ENCODE results near the gene SEPSECS.
"Not testable (repeated sequence)": the region's sequence is repeated elsewhere in the genome, so short reads cannot be mapped to it uniquely, and the experiment has no call there.

SEPSECS gene

GRCh38 chr4:25085671-25086070 lies 74.6 kb downstream of the SEPSECS start:
- TF ChIP-seq, protein P1, sequence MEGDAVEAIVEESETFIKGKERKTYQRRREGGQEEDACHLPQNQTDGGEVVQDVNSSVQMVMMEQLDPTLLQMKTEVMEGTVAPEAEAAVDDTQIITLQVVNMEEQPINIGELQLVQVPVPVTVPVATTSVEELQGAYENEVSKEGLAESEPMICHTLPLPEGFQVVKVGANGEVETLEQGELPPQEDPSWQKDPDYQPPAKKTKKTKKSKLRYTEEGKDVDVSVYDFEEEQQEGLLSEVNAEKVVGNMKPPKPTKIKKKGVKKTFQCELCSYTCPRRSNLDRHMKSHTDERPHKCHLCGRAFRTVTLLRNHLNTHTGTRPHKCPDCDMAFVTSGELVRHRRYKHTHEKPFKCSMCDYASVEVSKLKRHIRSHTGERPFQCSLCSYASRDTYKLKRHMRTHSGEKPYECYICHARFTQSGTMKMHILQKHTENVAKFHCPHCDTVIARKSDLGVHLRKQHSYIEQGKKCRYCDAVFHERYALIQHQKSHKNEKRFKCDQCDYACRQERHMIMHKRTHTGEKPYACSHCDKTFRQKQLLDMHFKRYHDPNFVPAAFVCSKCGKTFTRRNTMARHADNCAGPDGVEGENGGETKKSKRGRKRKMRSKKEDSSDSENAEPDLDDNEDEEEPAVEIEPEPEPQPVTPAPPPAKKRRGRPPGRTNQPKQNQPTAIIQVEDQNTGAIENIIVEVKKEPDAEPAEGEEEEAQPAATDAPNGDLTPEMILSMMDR (IDR thresholded peaks at IDR 0.05): no peak
- Histone ChIP-seq H3K27ac (no peak overlapping the region), H3K4me3 (no peak overlapping the region)
- no peak for DNase-seq (ENCODE audit: low spot score)

DNA sequence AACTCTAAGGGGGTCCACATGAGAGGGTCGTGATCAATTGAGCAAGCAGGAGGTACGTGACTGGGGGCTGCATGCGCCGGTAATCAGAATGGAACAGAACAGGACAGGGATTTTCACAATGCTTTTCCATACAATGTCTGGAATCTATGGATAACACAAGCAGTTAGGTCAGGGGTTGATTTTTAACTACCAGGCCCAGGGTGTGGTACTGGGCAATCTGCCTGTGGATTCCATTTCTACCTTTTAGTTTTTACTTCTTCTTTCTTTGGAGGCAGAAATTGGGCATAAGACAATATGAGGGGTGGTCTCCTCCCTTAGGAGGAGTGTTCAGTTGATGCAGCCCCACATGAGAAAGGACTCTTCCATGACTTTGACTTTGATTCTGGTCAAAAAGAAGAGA lies 76.8 kb downstream of the SEPSECS start:
- not testable (repeated sequence) for DNase-seq (ENCODE audit: low spot score); H3K4me3 ChIP-seq; H3K27ac ChIP-seq

GRCh38 chr4:25081866-25082471 lies 78.3 kb downstream of the SEPSECS start:
- Histone ChIP-seq H3K27ac (no peak overlapping the region), H3K4me3 (no peak overlapping the region)
- TF ChIP-seq, protein P1 (IDR thresholded peaks at IDR 0.05): no peak
- DNase-seq (ENCODE audit: low spot score): no peak

DNA sequence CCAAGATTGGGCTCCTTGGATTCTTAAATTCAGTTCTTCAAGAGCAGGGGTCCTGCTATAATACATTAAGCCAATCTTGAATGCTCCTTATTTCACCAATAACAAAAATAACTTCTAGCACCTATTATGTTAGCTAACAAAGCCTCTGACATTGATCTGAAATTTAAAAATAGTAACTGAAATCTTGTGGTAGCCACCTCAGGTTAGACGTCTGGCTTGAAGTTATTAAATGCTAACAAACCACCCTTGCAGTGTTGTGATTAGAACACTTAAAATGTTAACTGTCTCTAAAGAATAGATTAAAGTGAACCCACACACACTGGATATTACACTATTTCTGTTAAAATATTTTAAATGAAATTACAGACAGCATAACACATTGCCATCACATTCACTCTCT lies 79.7 kb downstream of the SEPSECS start:
- H3K4me3 ChIP-seq: no peak overlapping the region
- TF ChIP-seq, protein P1 (IDR thresholded peaks at IDR 0.05): no peak
- H3K27ac ChIP-seq: no peak overlapping the region
- DNase-seq (ENCODE audit: low spot score): no peak

- no peak for DNase-seq (ENCODE audit: low spot score)
- H3K4me3 ChIP-seq: no peak overlapping the region
- TF ChIP-seq, protein P1 (IDR thresholded peaks at IDR 0.05): no peak
- no peak overlapping the region for H3K27ac ChIP-seq
These were observed 81.7 kb downstream of the SEPSECS start for GRCh38 chr4:25078523-25078922.

GRCh38 chr4:25076625-25077398 lies 83.4 kb downstream of the SEPSECS start:
- DNase-seq (ENCODE audit: low spot score): no peak
- TF ChIP-seq, protein P1 (IDR thresholded peaks at IDR 0.05): no peak
- no peak overlapping the region for H3K27ac ChIP-seq
- H3K4me3 ChIP-seq: no peak overlapping the region

- DNase-seq (ENCODE audit: low spot score): no peak
- H3K4me3 ChIP-seq: no peak overlapping the region
- TF ChIP-seq, protein P1 (IDR thresholded peaks at IDR 0.05): no peak
- H3K27ac ChIP-seq: no peak overlapping the region
These were observed 84.4 kb downstream of the SEPSECS start for GRCh38 chr4:25075851-25076250.
